Neural progenitor cell (in vitro differentiated cells): ENCODE data around the gene UNC13B.
"Not testable (repeated sequence)": the region's sequence is repeated elsewhere in the genome, so short reads cannot be mapped to it uniquely, and the experiment has no call there.

Experiments
- EZH2 ChIP-seq: fragments of 200-600 bp; sonication (generic); IDR thresholded peaks from 2 replicates; pipeline ENCODE4 v1.6.1; 2017; ENCODE audit warnings: antibody characterized with exemption, mild to moderate bottlenecking, moderate library complexity
- EZH2phosphoT487 ChIP-seq: fragments of 200-600 bp; sonication (generic); IDR thresholded peaks from 2 replicates; pipeline ENCODE4 v1.6.1; 2017; ENCODE audit warnings: antibody characterized with exemption
- TF ChIP-seq, protein P1 (sequence below): fragments of 200-600 bp; sonication (generic); IDR thresholded peaks from 2 replicates; pipeline ENCODE4 v1.5.1; 2017; ENCODE audit warnings: antibody characterized with exemption, mild to moderate bottlenecking

DNA sequence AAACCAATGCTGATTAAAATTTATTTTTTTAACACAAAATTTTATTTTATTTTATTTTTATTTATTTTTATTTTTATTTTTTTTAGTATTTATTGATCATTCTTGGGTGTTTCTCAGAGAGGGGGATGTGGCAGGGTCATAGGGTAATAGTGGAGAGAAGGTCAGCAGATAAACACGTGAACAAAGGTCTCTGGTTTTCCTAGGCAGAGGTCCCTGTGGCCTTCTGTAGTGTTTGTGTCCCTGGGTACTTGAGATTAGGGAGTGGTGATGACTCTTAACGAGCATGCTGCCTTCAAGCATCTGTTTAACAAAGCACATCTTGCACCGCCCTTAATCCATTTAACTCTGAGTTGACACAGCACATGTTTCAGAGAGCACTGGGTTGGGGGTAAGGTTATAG lies 20.6 kb downstream of the UNC13B start:
- TF ChIP-seq, protein P1, sequence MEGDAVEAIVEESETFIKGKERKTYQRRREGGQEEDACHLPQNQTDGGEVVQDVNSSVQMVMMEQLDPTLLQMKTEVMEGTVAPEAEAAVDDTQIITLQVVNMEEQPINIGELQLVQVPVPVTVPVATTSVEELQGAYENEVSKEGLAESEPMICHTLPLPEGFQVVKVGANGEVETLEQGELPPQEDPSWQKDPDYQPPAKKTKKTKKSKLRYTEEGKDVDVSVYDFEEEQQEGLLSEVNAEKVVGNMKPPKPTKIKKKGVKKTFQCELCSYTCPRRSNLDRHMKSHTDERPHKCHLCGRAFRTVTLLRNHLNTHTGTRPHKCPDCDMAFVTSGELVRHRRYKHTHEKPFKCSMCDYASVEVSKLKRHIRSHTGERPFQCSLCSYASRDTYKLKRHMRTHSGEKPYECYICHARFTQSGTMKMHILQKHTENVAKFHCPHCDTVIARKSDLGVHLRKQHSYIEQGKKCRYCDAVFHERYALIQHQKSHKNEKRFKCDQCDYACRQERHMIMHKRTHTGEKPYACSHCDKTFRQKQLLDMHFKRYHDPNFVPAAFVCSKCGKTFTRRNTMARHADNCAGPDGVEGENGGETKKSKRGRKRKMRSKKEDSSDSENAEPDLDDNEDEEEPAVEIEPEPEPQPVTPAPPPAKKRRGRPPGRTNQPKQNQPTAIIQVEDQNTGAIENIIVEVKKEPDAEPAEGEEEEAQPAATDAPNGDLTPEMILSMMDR: not testable (repeated sequence)
- TF ChIP-seq EZH2, EZH2phosphoT487: not testable (repeated sequence)
